Measurements from ENCODE around the gene LPA. TPM values are rescaled to one million over a fixed set of nuclear protein-coding genes. Genes with fewer than 3 reads are reported as not detected.
"Not testable (repeated sequence)": the region's sequence is repeated elsewhere in the genome, so short reads cannot be mapped to it uniquely, and the experiment has no call there.

The LPA gene
- total RNA-seq, 1 donor from 2014 or later = not detected

GRCh38 chr6:160679402-160679769 lies 15.3 kb upstream of the LPA start:
- Mint-ChIP-seq H3K9me3 (no peaks in the 10 kb centered on the region), H3K4me1 (ENCODE audit: low read depth) (no peaks in the 10 kb centered on the region), H3K27me3 (ENCODE audit: insufficient read depth) (peaks cover 6% of the 10 kb centered on the region), H3K36me3 (ENCODE audit: low read depth) (no peaks in the 10 kb centered on the region), H3K4me3 (no peak overlapping the region), H3K27ac (no peak overlapping the region)
- intact Hi-C loops (cut with micrococcal nuclease) = no loop called here
- no peak for DNase-seq (ENCODE audit: low spot score)

GRCh38 chr6:160678744-160679401 lies 14.8 kb upstream of the LPA start:
- H3K27ac Mint-ChIP-seq = no peak overlapping the region
- H3K36me3 Mint-ChIP-seq (ENCODE audit: low read depth) = no peaks in the 10 kb centered on the region
- no peak overlapping the region for H3K4me3 Mint-ChIP-seq

GRCh38 chr6:160678230-160678629 lies 14.2 kb upstream of the LPA start:
- H3K9me3 Mint-ChIP-seq = no peaks in the 10 kb centered on the region
- no peak overlapping the region for H3K27ac Mint-ChIP-seq
- H3K27me3 Mint-ChIP-seq (ENCODE audit: insufficient read depth) = peaks cover 6% of the 10 kb centered on the region
- DNase-seq (ENCODE audit: low spot score) = no peak
- intact Hi-C loops (cut with micrococcal nuclease) = no loop called here
- no peaks in the 10 kb centered on the region for H3K4me1 Mint-ChIP-seq (ENCODE audit: low read depth)
- H3K36me3 Mint-ChIP-seq (ENCODE audit: low read depth) = no peaks in the 10 kb centered on the region
- H3K4me3 Mint-ChIP-seq = no peak overlapping the region

More at GRCh38 chr6:160678744-160679401, 14.8 kb upstream of the LPA start:
- no peaks in the 10 kb centered on the region for H3K9me3 Mint-ChIP-seq
- H3K27me3 Mint-ChIP-seq (ENCODE audit: insufficient read depth) = peaks cover 6% of the 10 kb centered on the region
- intact Hi-C loops (cut with micrococcal nuclease) = no loop called here
- DNase-seq (ENCODE audit: low spot score) = no peak
- H3K4me1 Mint-ChIP-seq (ENCODE audit: low read depth) = no peaks in the 10 kb centered on the region

DNA sequence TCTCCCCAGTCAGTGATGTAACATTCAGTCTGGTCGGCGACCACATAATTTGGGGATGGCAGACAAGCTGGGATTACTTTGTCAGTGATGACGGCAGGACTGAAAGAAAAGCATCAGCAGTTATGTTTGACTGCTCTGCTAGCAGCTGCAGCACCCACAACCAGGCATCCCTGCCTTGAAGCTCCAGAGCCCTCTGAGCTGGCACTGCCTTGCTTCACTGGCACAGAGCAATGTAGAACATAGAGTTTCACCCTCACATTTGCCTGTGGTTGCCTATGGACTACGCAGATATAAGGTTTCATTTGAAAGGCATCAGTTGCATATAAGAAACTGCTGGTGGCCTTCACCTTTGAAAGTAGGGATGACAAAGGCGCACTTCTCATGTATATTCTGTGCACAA lies 12.3 kb upstream of the LPA start:
- DNase-seq (ENCODE audit: low spot score); H3K27ac Mint-ChIP-seq; intact Hi-C loops (cut with micrococcal nuclease); H3K36me3 Mint-ChIP-seq (ENCODE audit: low read depth); H3K27me3 Mint-ChIP-seq (ENCODE audit: insufficient read depth); H3K4me1 Mint-ChIP-seq (ENCODE audit: low read depth); H3K4me3 Mint-ChIP-seq; H3K9me3 Mint-ChIP-seq: not testable (repeated sequence)

- Mint-ChIP-seq H3K4me1 (ENCODE audit: low read depth) (no peaks in the 10 kb centered on the region), H3K9me3 (no peaks in the 10 kb centered on the region), H3K27me3 (ENCODE audit: insufficient read depth) (no peaks in the 10 kb centered on the region), H3K36me3 (ENCODE audit: low read depth) (no peaks in the 10 kb centered on the region), H3K27ac (no peak overlapping the region), H3K4me3 (no peak overlapping the region)
- intact Hi-C loops (cut with micrococcal nuclease) = no loop called here
- no peak for DNase-seq (ENCODE audit: low spot score)
Measured at GRCh38 chr6:160668589-160668988, 4.5 kb upstream of the LPA start.

DNA sequence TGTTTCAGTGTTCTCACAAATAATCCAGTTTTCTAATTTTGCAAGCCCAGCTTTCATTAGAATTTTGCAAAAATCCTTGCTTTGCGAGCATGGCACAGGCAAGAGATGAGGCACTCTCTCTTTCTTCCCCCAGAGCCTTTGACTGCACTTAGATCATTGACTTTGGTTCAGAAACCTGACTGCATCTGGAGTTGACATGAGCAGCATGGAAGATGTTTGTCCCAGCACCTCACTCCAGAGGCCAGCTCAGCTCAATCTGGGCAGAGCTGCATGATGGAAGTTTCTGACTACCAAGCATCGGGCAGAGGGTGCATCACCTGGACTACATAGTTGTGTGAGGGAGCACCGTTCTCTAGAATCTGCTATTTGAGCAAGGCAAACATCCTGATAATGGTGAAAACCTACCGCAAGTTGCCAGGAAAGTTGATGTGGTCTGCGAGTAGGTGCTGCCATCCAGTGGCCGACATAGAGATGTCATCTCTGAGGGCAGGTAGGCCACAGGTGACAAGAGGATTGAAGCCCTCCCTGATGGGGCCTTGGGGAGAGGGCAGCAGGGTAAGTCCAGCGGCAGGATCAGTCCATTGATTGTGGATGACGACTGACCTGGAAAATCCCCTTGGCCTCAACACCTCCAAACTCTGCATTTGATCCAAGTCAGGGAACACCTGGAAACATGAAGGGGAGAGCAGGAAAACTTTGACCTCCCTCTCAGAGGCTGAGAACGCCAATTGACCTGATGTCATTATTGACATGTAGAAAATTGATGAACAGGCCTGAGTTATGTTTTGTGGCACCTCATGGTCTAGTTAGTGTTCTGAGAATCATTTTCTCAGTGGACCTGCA lies 3.8 kb upstream of the LPA start:
- peak; percentile 19 for DNase-seq (ENCODE audit: low spot score)
- intact Hi-C loops (cut with micrococcal nuclease) = no loop called here
- Mint-ChIP-seq H3K9me3 (no peaks in the 10 kb centered on the region), H3K4me1 (ENCODE audit: low read depth) (no peaks in the 10 kb centered on the region), H3K27ac (no peak overlapping the region), H3K4me3 (no peak overlapping the region), H3K36me3 (ENCODE audit: low read depth) (no peaks in the 10 kb centered on the region), H3K27me3 (ENCODE audit: insufficient read depth) (peaks cover 2% of the 10 kb centered on the region)

DNA sequence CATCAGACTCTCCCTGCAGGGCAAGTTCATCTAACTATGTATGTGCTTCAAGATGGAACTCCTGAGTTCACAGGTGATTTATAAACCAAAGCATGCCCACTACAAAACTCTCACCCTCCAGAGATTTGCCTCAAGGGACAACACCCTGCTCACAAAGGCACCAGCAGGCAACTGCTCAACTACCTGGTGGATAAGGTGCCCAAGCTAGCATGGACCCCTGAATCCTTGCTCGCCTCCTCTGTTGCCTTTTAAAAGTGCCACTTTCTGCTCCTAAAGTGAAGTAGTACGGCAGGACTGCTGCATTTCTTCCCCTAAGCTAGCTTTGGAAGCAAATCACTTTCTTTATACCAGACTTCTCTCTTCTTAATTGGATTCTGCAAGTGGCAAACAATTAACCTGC lies 1.2 kb downstream of the LPA start:
- no peak for DNase-seq (ENCODE audit: low spot score)
- Mint-ChIP-seq H3K4me3 (no peak overlapping the region), H3K27ac (no peak overlapping the region), H3K9me3 (no peaks in the 10 kb centered on the region), H3K4me1 (ENCODE audit: low read depth) (no peaks in the 10 kb centered on the region), H3K36me3 (ENCODE audit: low read depth) (no peaks in the 10 kb centered on the region), H3K27me3 (ENCODE audit: insufficient read depth) (peaks cover 9% of the 10 kb centered on the region)
- intact Hi-C loops (cut with micrococcal nuclease) = no loop called here

DNA sequence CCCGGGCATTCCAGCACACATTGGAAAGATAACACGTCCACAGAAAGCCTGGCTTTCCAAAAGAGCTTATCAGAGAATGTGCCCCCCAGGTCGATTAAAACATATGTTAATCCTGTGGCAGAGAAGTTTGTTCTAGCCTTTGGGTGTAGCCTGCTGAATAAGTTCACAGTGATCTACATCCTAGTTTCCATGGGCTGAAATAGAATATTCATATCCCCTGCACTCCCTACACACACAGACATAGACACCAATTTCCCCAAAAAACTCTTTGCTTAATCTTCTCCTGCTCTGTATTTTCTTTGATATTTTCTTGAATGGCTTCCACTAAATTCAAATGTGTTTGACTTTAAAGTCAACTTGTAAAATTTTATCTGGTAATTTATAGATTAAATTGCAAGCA lies 1.6 kb downstream of the LPA start:
- Mint-ChIP-seq H3K4me1 (ENCODE audit: low read depth) (no peaks in the 10 kb centered on the region), H3K4me3 (no peak overlapping the region), H3K27me3 (ENCODE audit: insufficient read depth) (peaks cover 9% of the 10 kb centered on the region), H3K27ac (no peak overlapping the region), H3K36me3 (ENCODE audit: low read depth) (no peaks in the 10 kb centered on the region), H3K9me3 (no peaks in the 10 kb centered on the region)
- intact Hi-C loops (cut with micrococcal nuclease) = no loop called here
- DNase-seq (ENCODE audit: low spot score) = no peak

DNA sequence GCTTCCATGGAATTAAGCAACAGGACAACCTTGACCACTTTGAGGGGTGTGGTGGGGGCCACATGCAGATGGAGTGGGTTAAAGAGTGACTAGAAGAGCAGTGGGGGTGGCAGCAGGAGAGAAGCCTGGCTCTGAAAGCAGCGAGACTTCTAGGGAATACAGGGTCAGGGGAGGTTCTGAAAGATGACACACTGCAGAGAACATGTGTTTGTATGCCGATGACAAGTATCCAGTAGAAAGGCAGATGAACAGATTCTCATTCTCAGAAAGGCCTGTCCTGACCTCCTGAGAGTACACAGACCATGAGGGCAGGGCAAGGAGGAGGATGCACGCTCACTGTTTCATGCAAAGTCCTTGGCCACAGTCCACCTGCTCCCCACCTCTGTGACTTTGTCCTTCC lies 2.9 kb downstream of the LPA start:
- Mint-ChIP-seq H3K4me3 (no peak overlapping the region), H3K27ac (no peak overlapping the region), H3K27me3 (ENCODE audit: insufficient read depth) (peaks cover 9% of the 10 kb centered on the region), H3K4me1 (ENCODE audit: low read depth) (no peaks in the 10 kb centered on the region), H3K36me3 (ENCODE audit: low read depth) (no peaks in the 10 kb centered on the region), H3K9me3 (no peaks in the 10 kb centered on the region)
- intact Hi-C loops (cut with micrococcal nuclease) = no loop called here
- no peak for DNase-seq (ENCODE audit: low spot score)

GRCh38 chr6:160659562-160659961 lies 4.5 kb downstream of the LPA start:
- H3K9me3 Mint-ChIP-seq = no peaks in the 10 kb centered on the region
- intact Hi-C loops (cut with micrococcal nuclease) = no loop called here
- no peak overlapping the region for H3K27ac Mint-ChIP-seq
- DNase-seq (ENCODE audit: low spot score) = no peak
- H3K27me3 Mint-ChIP-seq (ENCODE audit: insufficient read depth) = peaks cover 9% of the 10 kb centered on the region
- H3K36me3 Mint-ChIP-seq (ENCODE audit: low read depth) = no peaks in the 10 kb centered on the region
- H3K4me1 Mint-ChIP-seq (ENCODE audit: low read depth) = no peaks in the 10 kb centered on the region
- no peak overlapping the region for H3K4me3 Mint-ChIP-seq

DNA sequence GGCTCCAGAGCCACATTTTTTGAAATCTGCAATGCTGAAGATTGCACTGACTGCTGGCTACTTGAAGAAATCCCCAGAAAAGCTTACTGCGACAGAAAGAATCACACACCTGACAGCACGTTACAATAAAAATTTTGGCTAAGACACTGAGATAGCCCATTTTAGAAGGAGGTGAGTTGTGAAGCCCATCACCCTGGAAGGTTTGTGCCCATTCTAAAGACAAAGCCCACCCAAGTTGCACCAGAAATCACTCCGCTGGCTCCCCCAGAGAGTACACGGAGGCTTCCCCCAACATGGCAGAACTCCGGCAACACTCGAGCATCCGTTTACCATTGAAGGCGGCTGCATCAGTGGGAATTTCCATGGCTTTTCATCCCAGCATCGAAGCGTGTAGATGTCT lies 29.4 kb downstream of the LPA start:
- Mint-ChIP-seq H3K4me3 (no peak overlapping the region), H3K27me3 (ENCODE audit: insufficient read depth) (no peaks in the 10 kb centered on the region), H3K9me3 (no peaks in the 10 kb centered on the region), H3K36me3 (ENCODE audit: low read depth) (no peaks in the 10 kb centered on the region), H3K27ac (no peak overlapping the region), H3K4me1 (ENCODE audit: low read depth) (no peaks in the 10 kb centered on the region)
- DNase-seq (ENCODE audit: low spot score) = no peak
- intact Hi-C loops (cut with micrococcal nuclease) = no loop called here

GRCh38 chr6:160595838-160596832 lies 67.9 kb downstream of the LPA start:
- Mint-ChIP-seq H3K36me3 (ENCODE audit: low read depth) (no peaks in the 10 kb centered on the region), H3K4me1 (ENCODE audit: low read depth) (no peaks in the 10 kb centered on the region), H3K9me3 (no peaks in the 10 kb centered on the region), H3K4me3 (no peak overlapping the region), H3K27ac (no peak overlapping the region), H3K27me3 (ENCODE audit: insufficient read depth) (no peaks in the 10 kb centered on the region)
- intact Hi-C loops (cut with micrococcal nuclease) = no loop called here
- DNase-seq (ENCODE audit: low spot score) = no peak

DNA sequence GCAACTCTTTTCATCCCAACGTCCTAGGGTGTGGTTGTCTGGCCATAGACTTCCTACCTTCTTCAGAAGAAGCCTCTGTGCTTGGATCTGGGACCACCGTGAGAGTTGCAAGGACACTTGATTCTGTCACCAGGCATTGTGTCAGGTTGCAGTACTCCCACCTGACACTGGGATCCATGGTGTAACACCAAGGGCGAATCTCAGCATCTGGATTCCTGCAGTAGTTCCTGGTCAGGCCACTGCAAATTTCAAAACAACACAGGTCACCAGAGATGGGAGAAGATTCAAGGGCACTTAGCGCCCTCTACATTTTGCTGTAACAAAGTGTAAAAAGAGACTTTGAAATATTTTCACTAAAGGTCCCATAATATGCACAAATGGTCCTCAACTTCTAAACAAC lies 68.8 kb downstream of the LPA start:
- H3K4me3 Mint-ChIP-seq; H3K27me3 Mint-ChIP-seq (ENCODE audit: insufficient read depth); H3K27ac Mint-ChIP-seq; H3K9me3 Mint-ChIP-seq; DNase-seq (ENCODE audit: low spot score); H3K36me3 Mint-ChIP-seq (ENCODE audit: low read depth); H3K4me1 Mint-ChIP-seq (ENCODE audit: low read depth); intact Hi-C loops (cut with micrococcal nuclease): not testable (repeated sequence)
